Trophoblast cell (in vitro differentiated cells and primary cell): ENCODE measurements around the gene LPIN1.

Experiments
- DNase-seq, 2 donors: peaks; one replicate each; pipeline ENCODE4 v3.0.0-alpha.2; 2016
- H2AFZ ChIP-seq: 2 replicates; pipeline ENCODE4 v1.6.1; 2013; ENCODE audit warnings: low read length, moderate library complexity, mild to moderate bottlenecking; ENCODE audit not compliant: insufficient read depth, poor library complexity
- H2AK5ac ChIP-seq: 2 replicates; pipeline ENCODE4 v1.6.1; 2013; ENCODE audit warnings: mild to moderate bottlenecking, low read length
- H2BK120ac ChIP-seq: 2 replicates; pipeline ENCODE4 v1.6.1; 2013; ENCODE audit warnings: low read length, mild to moderate bottlenecking, moderate library complexity; ENCODE audit not compliant: insufficient read depth, poor library complexity
- H2BK12ac ChIP-seq: 2 replicates; pipeline ENCODE4 v1.6.1; 2013; ENCODE audit warnings: mild to moderate bottlenecking, low read length, moderate library complexity
- H2BK5ac ChIP-seq: 2 replicates; pipeline ENCODE4 v1.6.1; 2013; ENCODE audit warnings: low read length, low read depth, moderate library complexity, mild to moderate bottlenecking; ENCODE audit not compliant: poor library complexity
- H3K14ac ChIP-seq: 2 replicates; pipeline ENCODE4 v1.6.1; 2013; ENCODE audit warnings: mild to moderate bottlenecking, low read length
- H3K18ac ChIP-seq: 2 replicates; pipeline ENCODE4 v1.6.1; 2013; ENCODE audit warnings: mild to moderate bottlenecking, low read length
- H3K23ac ChIP-seq: 2 replicates; pipeline ENCODE4 v1.6.1; 2013; ENCODE audit warnings: low read length
- H3K27ac ChIP-seq: 2 replicates; pipeline ENCODE4 v1.5.1; 2013; ENCODE audit warnings: low read depth, mild to moderate bottlenecking, inconsistent platforms, low read length, moderate library complexity
- H3K27me3 ChIP-seq: 2 replicates; pipeline ENCODE4 v1.6.1; 2013; ENCODE audit warnings: inconsistent platforms, mild to moderate bottlenecking, low read length, moderate library complexity; ENCODE audit not compliant: insufficient read depth
- H3K36me3 ChIP-seq, 2 experiments: 1 replicate in 1 of 2; 2 replicates in 1 of 2; pipeline ENCODE4 v1.6.1; 2013; ENCODE audit warnings: low read length in 2 of 2, mild to moderate bottlenecking in 2 of 2, moderate library complexity in 1 of 2; ENCODE audit not compliant: insufficient read depth in 2 of 2, control insufficient read depth in 1 of 2
- H3K4ac ChIP-seq: 2 replicates; pipeline ENCODE4 v1.6.1; 2013; ENCODE audit warnings: low read depth, mild to moderate bottlenecking, low read length, moderate library complexity
- H3K4me1 ChIP-seq, 2 experiments: 1 replicate in 1 of 2; 2 replicates in 1 of 2; pipeline ENCODE4 v1.6.1; 2013; ENCODE audit warnings: low read length in 2 of 2, mild to moderate bottlenecking in 2 of 2, moderate library complexity in 1 of 2; ENCODE audit not compliant: insufficient read depth in 2 of 2, control insufficient read depth in 1 of 2
- H3K4me2 ChIP-seq: 2 replicates; pipeline ENCODE4 v1.6.1; 2013; ENCODE audit warnings: inconsistent platforms, mild to moderate bottlenecking, low read length, moderate library complexity
- H3K4me3 ChIP-seq: 2 replicates; pipeline ENCODE4 v1.5.1; 2013; ENCODE audit warnings: mild to moderate bottlenecking, low read depth, low read length, inconsistent platforms
- H3K79me1 ChIP-seq: one replicate; pipeline ENCODE4 v1.6.1; 2013; ENCODE audit warnings: low read length
- H3K79me2 ChIP-seq: 2 replicates; pipeline ENCODE4 v1.6.1; 2013; ENCODE audit warnings: low read length, mild to moderate bottlenecking; ENCODE audit not compliant: control insufficient read depth, insufficient read depth, poor library complexity
- H3K9ac ChIP-seq: 2 replicates; pipeline ENCODE4 v1.6.1; 2013; ENCODE audit warnings: mild to moderate bottlenecking, low read length
- H3K9me3 ChIP-seq: 2 replicates; pipeline ENCODE4 v1.6.1; 2013; ENCODE audit warnings: low read depth, mild to moderate bottlenecking, control low read depth, inconsistent platforms, low read length; ENCODE audit not compliant: insufficient read depth
- H4K12ac ChIP-seq: 2 replicates; pipeline ENCODE4 v1.6.1; 2013; ENCODE audit warnings: low read depth, mild to moderate bottlenecking, low read length, moderate library complexity
- H4K8ac ChIP-seq: 2 replicates; pipeline ENCODE4 v1.6.1; 2013; ENCODE audit warnings: low read depth, mild to moderate bottlenecking, low read length, moderate library complexity
- H4K91ac ChIP-seq: one replicate; pipeline ENCODE4 v1.6.1; 2013; ENCODE audit warnings: low read depth, mild to moderate bottlenecking, low read length, moderate library complexity
- WGBS: extraction: QIAGEN DNeasy Blood & Tissue Kit; methylation state at CpG from one replicate; pipeline ENCODE4 v1.1.7; 2013; ENCODE audit warnings: missing lambda C conversion rate; ENCODE audit not compliant: insufficient read length, insufficient coverage; ENCODE audit errors: extremely low coverage; 5-methylcytosine and 5-hydroxymethylcytosine counted together

LPIN1 gene

DNA sequence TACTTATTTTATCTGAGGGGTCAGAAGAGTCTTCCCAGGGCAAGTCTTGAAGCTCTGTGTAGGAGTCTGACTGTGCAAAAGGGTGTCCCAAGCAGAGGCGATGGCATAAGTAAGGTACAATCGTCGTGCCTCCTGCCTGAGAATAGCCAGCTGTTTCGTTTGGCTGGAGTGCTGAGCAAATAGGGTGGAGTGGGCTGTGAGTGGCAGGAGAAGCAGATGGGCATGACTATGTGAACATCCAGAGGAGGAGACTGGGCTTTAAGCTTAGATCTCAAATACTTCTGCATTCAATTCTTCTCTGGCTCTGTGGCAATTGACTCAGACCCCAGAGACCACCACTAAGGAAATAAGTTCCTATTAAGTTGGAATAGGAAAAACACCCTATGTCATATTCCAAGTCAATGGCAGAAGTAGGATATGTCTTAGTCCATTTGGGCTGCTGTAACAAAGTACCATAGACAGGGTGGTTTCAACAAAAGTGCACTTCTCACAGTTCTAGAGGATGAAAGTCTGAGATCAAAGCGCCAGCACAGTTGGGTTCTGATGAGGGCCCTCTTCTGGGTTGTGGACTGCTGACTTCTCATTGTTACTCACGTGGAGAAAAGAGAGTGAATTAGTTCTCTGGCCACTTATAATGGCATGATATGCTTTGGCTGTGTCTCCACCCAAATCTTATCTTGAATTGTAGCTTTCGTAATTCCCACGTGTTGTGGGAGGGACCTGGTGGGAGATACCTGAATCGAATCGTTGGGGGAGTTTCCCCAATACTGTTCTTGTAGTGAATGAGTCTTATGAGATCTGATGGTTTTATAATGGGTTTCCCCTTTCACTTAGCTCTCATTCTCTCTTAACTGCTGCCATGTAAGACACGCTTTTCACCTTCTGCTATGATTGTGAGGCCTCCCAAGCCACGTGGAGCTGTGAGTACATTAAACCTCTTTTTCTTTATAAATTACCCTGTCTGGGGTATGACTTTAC, 120.2 kb downstream of the LPIN1 start:
- H2BK120ac ChIP-seq = no peak overlapping the region

DNA sequence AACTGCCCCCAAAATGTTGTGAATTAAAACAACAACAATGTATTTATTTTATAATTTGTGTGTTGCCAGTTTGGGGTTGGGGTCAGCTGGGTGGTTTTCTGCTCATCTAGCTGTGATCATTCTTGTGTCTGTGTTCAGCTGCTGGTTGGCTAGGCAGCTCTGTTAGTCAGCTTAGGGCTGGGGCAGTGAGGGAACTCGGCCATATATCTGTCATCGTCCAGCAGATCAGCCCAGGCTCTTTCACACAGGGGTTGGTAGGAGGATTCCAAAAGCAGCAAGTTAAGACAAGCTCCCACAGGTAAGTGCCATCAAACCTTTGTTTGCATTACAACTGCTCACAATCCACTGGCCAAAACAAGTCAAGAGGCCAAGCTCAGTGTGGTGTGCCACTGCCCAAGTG, 121.5 kb downstream of the LPIN1 start:
- Histone ChIP-seq H3K4me1 (peaks cover 14 to 27% of the 10 kb centered on the region in 2 experiments), H3K23ac (no peak overlapping the region), H2BK5ac (no peak overlapping the region), H3K14ac (no peak overlapping the region), H4K12ac (no peak overlapping the region), H3K4me3 (no peak overlapping the region), H3K9ac (no peak overlapping the region), H3K79me1 (peaks cover 7% of the 10 kb centered on the region), H2AK5ac (no peak overlapping the region), H3K18ac (no peak overlapping the region), H3K36me3 (no peaks in the 10 kb centered on the region), H4K91ac (no peak overlapping the region), H3K79me2 (peaks cover 2% of the 10 kb centered on the region), H2AFZ (no peak overlapping the region), H3K4me2 (no peak overlapping the region), H3K9me3 (no peaks in the 10 kb centered on the region), H2BK12ac (no peak overlapping the region), H3K27ac (no peak overlapping the region), H2BK120ac (no peak overlapping the region), H3K4ac (no peak overlapping the region), H4K8ac (no peak overlapping the region), H3K27me3 (no peaks in the 10 kb centered on the region)
- no CpG with 5 or more reads among the region's 2 CpGs for WGBS
- no peak for DNase-seq

More for the DNA sequence above, 120.2 kb downstream of the LPIN1 start:
- no peak overlapping the region for H3K23ac ChIP-seq
- H4K91ac ChIP-seq = no peak overlapping the region
- no peak overlapping the region for H2AK5ac ChIP-seq
- H3K18ac ChIP-seq = no peak overlapping the region
- H2BK12ac ChIP-seq = no peak overlapping the region
- H3K27ac ChIP-seq = no peak overlapping the region
- H4K12ac ChIP-seq = no peak overlapping the region
- H2BK5ac ChIP-seq = no peak overlapping the region
- H3K4me1 ChIP-seq = peaks cover 14 to 27% of the 10 kb centered on the region in 2 experiments
- no peak overlapping the region for H3K4me3 ChIP-seq
- H4K8ac ChIP-seq = no peak overlapping the region
- WGBS = no CpG with 5 or more reads among the region's 12 CpGs
- no peak for DNase-seq
- no peak overlapping the region for H3K4me2 ChIP-seq
- no peaks in the 10 kb centered on the region for H3K36me3 ChIP-seq
- H3K14ac ChIP-seq = no peak overlapping the region
- no peak overlapping the region for H2AFZ ChIP-seq
- H3K9ac ChIP-seq = no peak overlapping the region
- H3K4ac ChIP-seq = no peak overlapping the region
- peaks cover 7% of the 10 kb centered on the region for H3K79me1 ChIP-seq
- H3K79me2 ChIP-seq = peaks cover 2% of the 10 kb centered on the region
- no peaks in the 10 kb centered on the region for H3K9me3 ChIP-seq
- H3K27me3 ChIP-seq = no peaks in the 10 kb centered on the region

- no peak overlapping the region for H3K23ac ChIP-seq
- no peak overlapping the region for H3K27ac ChIP-seq
- no CpG with 5 or more reads among the region's 8 CpGs for WGBS
- no peak overlapping the region for H2BK120ac ChIP-seq
- peaks cover 2% of the 10 kb centered on the region for H3K79me2 ChIP-seq
- H3K36me3 ChIP-seq = no peaks in the 10 kb centered on the region
- H2BK5ac ChIP-seq = no peak overlapping the region
- H3K4me2 ChIP-seq = no peak overlapping the region
- H3K4me3 ChIP-seq = no peak overlapping the region
- no peak overlapping the region for H3K18ac ChIP-seq
- no peak for DNase-seq
- no peak overlapping the region for H3K14ac ChIP-seq
- H4K91ac ChIP-seq = peak overlapping the region; percentile 13
- no peak overlapping the region for H2AFZ ChIP-seq
- peaks cover 6% of the 10 kb centered on the region for H3K79me1 ChIP-seq
- no peak overlapping the region for H3K9ac ChIP-seq
- no peak overlapping the region for H2AK5ac ChIP-seq
- H2BK12ac ChIP-seq = peak overlapping the region; percentile 50
- no peak overlapping the region for H4K12ac ChIP-seq
- peaks cover 8 to 16% of the 10 kb centered on the region in 2 experiments for H3K4me1 ChIP-seq
- no peak overlapping the region for H4K8ac ChIP-seq
- no peaks in the 10 kb centered on the region for H3K9me3 ChIP-seq
- no peaks in the 10 kb centered on the region for H3K27me3 ChIP-seq
- no peak overlapping the region for H3K4ac ChIP-seq
Measured at GRCh38 chr2:11869391-11869991, 123.1 kb downstream of the LPIN1 start.

DNA sequence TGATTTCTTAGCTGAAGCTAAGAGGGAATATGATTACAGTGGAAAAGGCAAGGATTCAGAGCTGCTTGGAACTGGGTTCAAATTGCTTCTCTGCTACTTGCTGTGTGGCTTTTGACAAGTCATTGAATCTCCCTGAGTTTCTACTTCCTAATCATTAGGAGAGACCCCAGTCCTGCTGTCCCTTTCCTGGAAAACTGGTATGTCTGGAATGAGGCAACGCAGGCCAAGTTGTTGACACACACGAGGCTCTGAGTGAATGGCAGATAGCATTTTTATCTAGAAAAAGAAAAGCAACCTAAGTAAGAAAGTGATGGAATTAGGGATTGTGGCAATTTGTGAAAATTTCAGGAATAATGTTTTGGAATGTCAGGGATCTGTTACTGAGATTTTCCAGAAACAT, 123.6 kb downstream of the LPIN1 start:
- no peak for DNase-seq
- no peak overlapping the region for H3K9ac ChIP-seq
- H3K27ac ChIP-seq = no peak overlapping the region
- H4K8ac ChIP-seq = no peak overlapping the region
- H3K18ac ChIP-seq = no peak overlapping the region
- no peak overlapping the region for H2AK5ac ChIP-seq
- WGBS = no CpG with 5 or more reads among the region's 2 CpGs
- no peak overlapping the region for H3K4me3 ChIP-seq
- H3K9me3 ChIP-seq = no peaks in the 10 kb centered on the region
- H2BK5ac ChIP-seq = no peak overlapping the region
- H3K27me3 ChIP-seq = no peaks in the 10 kb centered on the region
- H3K4ac ChIP-seq = no peak overlapping the region
- H2BK120ac ChIP-seq = no peak overlapping the region
- no peak overlapping the region for H3K14ac ChIP-seq
- H3K4me1 ChIP-seq = peaks cover 6 to 14% of the 10 kb centered on the region in 2 experiments
- no peak overlapping the region for H4K91ac ChIP-seq
- H3K79me2 ChIP-seq = peaks cover 2% of the 10 kb centered on the region
- no peaks in the 10 kb centered on the region for H3K36me3 ChIP-seq
- no peak overlapping the region for H4K12ac ChIP-seq
- peaks cover 4% of the 10 kb centered on the region for H3K79me1 ChIP-seq
- no peak overlapping the region for H3K23ac ChIP-seq
- H3K4me2 ChIP-seq = no peak overlapping the region
- H2BK12ac ChIP-seq = no peak overlapping the region
- no peak overlapping the region for H2AFZ ChIP-seq
